HepG2 (cell line): ENCODE measurements around the gene ZMYND8. TPM values are rescaled to one million over a fixed set of nuclear protein-coding genes. Genes with fewer than 3 reads are reported as not detected.
A peak's percentile ranks its signal among the peaks of the same experiment; 100 is the strongest.

Experiments
- ATF1 ChIP-seq: IDR thresholded peaks from 2 replicates; pipeline ENCODE4 v1.6.1; 2016; ENCODE audit warnings: mild to moderate bottlenecking, control low read depth
- BCL6 ChIP-seq: IDR thresholded peaks from 2 replicates; pipeline ENCODE4 v1.6.1; 2016; ENCODE audit warnings: missing genetic modification reagents, missing compliant biosample characterization
- EP300 ChIP-seq, 3 experiments: sonication (generic) in 1 of 3; formaldehyde crosslinking in 1 of 3; IDR thresholded peaks; 2 replicates each; pipeline versions ENCODE4 v1.5.1 to v1.6.1; 2011 to 2020; ENCODE audit warnings: low read depth in 2 of 3, low read length in 2 of 3, borderline replicate concordance in 1 of 3, improper control_type of control experiment in 1 of 3, mild to moderate bottlenecking in 1 of 3, missing genetic modification reagents in 1 of 3, moderate library complexity in 1 of 3
- FOSL2 ChIP-seq: sonication (generic); formaldehyde crosslinking; IDR thresholded peaks from 2 replicates; pipeline ENCODE4 v1.4.0; 2020; ENCODE audit warnings: missing genetic modification reagents
- FOXO1 ChIP-seq: sonication (generic); formaldehyde crosslinking; IDR thresholded peaks from 2 replicates; pipeline ENCODE4 v1.4.0; 2020; ENCODE audit warnings: missing genetic modification reagents
- GATAD1 ChIP-seq: IDR thresholded peaks from 2 replicates; pipeline ENCODE4 v1.6.1; 2016; ENCODE audit warnings: missing genetic modification reagents, missing compliant biosample characterization
- HOXA3 ChIP-seq: sonication (generic); formaldehyde crosslinking; IDR thresholded peaks from 2 replicates; pipeline ENCODE4 v1.5.0; 2020; ENCODE audit warnings: missing genetic modification reagents
- IRX3 ChIP-seq: sonication (generic); formaldehyde crosslinking; IDR thresholded peaks from 2 replicates; pipeline ENCODE4 v1.8.1; 2023; ENCODE audit warnings: mild to moderate bottlenecking, low read depth, missing genetic modification reagents, borderline replicate concordance
- KAT2B ChIP-seq: fragments of 150-350 bp; IDR thresholded peaks from 2 replicates; pipeline ENCODE4 v1.6.1; 2014; ENCODE audit warnings: low read depth, low read length, borderline replicate concordance
- MEF2D ChIP-seq: sonication (generic); formaldehyde crosslinking; IDR thresholded peaks from 2 replicates; pipeline ENCODE4 v1.5.1; 2020; ENCODE audit warnings: mild to moderate bottlenecking, missing genetic modification reagents
- NCOA2 ChIP-seq: sonication (generic); formaldehyde crosslinking; IDR thresholded peaks from 2 replicates; pipeline ENCODE4 v1.8.0; 2022; ENCODE audit warnings: inconsistent platforms
- NFE2L1 ChIP-seq: sonication (generic); formaldehyde crosslinking; IDR thresholded peaks from 2 replicates; pipeline ENCODE4 v1.4.0; 2020; ENCODE audit warnings: missing genetic modification reagents, mild to moderate bottlenecking, borderline replicate concordance
- POGZ ChIP-seq: sonication (generic); formaldehyde crosslinking; IDR thresholded peaks from 2 replicates; pipeline ENCODE4 v1.4.0; 2020; ENCODE audit warnings: mild to moderate bottlenecking, missing genetic modification reagents
- POLR2G ChIP-seq: fragments of 200-400 bp; formaldehyde crosslinking; IDR thresholded peaks from 2 replicates; pipeline ENCODE4 v1.6.1; 2018; ENCODE audit warnings: mild to moderate bottlenecking, low read depth, low read length, moderate library complexity
- PRMT3 ChIP-seq: sonication (generic); formaldehyde crosslinking; IDR thresholded peaks from 2 replicates; pipeline ENCODE4 v1.8.1; 2022; ENCODE audit warnings: low read depth, mild to moderate bottlenecking, moderate library complexity, missing genetic modification reagents, borderline replicate concordance
- SOX5 ChIP-seq: IDR thresholded peaks from 2 replicates; pipeline ENCODE4 v1.6.1; 2016; ENCODE audit warnings: borderline replicate concordance
- ZFP36 ChIP-seq: fragments of 150-350 bp; IDR thresholded peaks from 2 replicates; pipeline ENCODE4 v1.6.1; 2018; ENCODE audit warnings: borderline replicate concordance, low read length, low read depth; ENCODE audit not compliant: partially characterized antibody
- ZFY ChIP-seq: sonication (generic); formaldehyde crosslinking; IDR thresholded peaks from 2 replicates; pipeline ENCODE4 v1.4.0; 2020; ENCODE audit warnings: missing genetic modification reagents
- ZNF121 ChIP-seq: sonication (generic); formaldehyde crosslinking; IDR thresholded peaks from 2 replicates; pipeline ENCODE4 v1.5.0; 2020; ENCODE audit warnings: mild to moderate bottlenecking, missing genetic modification reagents
- ZNF124 ChIP-seq: sonication (generic); formaldehyde crosslinking; IDR thresholded peaks from 2 replicates; pipeline ENCODE4 v1.4.0; 2020; ENCODE audit warnings: missing genetic modification reagents
- ZNF317 ChIP-seq: sonication (generic); formaldehyde crosslinking; IDR thresholded peaks from 2 replicates; pipeline ENCODE4 v1.5.0; 2020; ENCODE audit warnings: mild to moderate bottlenecking, missing genetic modification reagents
- ZNF331 ChIP-seq: sonication (generic); formaldehyde crosslinking; IDR thresholded peaks from 2 replicates; pipeline ENCODE4 v1.4.0; 2020; ENCODE audit warnings: missing genetic modification reagents
- ZNF879 ChIP-seq: sonication (generic); formaldehyde crosslinking; IDR thresholded peaks from 2 replicates; pipeline ENCODE4 v1.8.1; 2023; ENCODE audit warnings: missing genetic modification reagents
- polyA plus RNA-seq, 8 experiments: library from polyadenylated mRNA; depleted of rRNA in 3 of 8; stranded (reverse) in 7 of 8; unstranded in 1 of 8; fragments of >200 nt; fragmentation: Illumina TruSeq in 4 of 8; extraction: Trizol in 4 of 8; gene quantifications; 2 replicates each; pipeline versions ENCODE4 v1.2.1 to v1.2.3, GENCODE V29; 2011 to 2016; ENCODE audit warnings: low read depth in 4 of 8, missing spikeins in 1 of 8, mixed read lengths in 1 of 8; ENCODE audit not compliant: insufficient read depth in 1 of 8
- total RNA-seq, 5 experiments: library from RNA; depleted of rRNA; stranded (reverse); fragments of >200 nt; fragmentation: Illumina TruSeq; extraction: Trizol; gene quantifications; 2 replicates each; pipeline ENCODE4 v1.2.3, GENCODE V29; 2016; ENCODE audit warnings: low read depth in 1 of 5
- TF ChIP-seq, protein P1 (sequence below): sonication (generic); formaldehyde crosslinking; IDR thresholded peaks from 2 replicates; pipeline ENCODE4 v1.4.0; 2020; ENCODE audit warnings: mild to moderate bottlenecking, missing genetic modification reagents
- TF ChIP-seq, protein P2 (sequence below): sonication (generic); formaldehyde crosslinking; IDR thresholded peaks from 2 replicates; pipeline ENCODE4 v1.5.0; 2020; ENCODE audit warnings: mild to moderate bottlenecking, missing genetic modification reagents
- TF ChIP-seq, protein P3 (sequence below): IDR thresholded peaks from 2 replicates; pipeline ENCODE4 v1.6.1; 2016; ENCODE audit warnings: mild to moderate bottlenecking
- TF ChIP-seq, protein P4 (sequence below): sonication (generic); formaldehyde crosslinking; IDR thresholded peaks from 2 replicates; pipeline ENCODE4 v1.4.0; 2020; ENCODE audit warnings: mild to moderate bottlenecking, missing genetic modification reagents

ZMYND8 gene
- total and polyA plus RNA-seq, 2 of the 13 experiments (the other 11 are each of a cell fraction or from before 2014, with no cell fraction given) = 53.9 to 84.7 TPM

DNA sequence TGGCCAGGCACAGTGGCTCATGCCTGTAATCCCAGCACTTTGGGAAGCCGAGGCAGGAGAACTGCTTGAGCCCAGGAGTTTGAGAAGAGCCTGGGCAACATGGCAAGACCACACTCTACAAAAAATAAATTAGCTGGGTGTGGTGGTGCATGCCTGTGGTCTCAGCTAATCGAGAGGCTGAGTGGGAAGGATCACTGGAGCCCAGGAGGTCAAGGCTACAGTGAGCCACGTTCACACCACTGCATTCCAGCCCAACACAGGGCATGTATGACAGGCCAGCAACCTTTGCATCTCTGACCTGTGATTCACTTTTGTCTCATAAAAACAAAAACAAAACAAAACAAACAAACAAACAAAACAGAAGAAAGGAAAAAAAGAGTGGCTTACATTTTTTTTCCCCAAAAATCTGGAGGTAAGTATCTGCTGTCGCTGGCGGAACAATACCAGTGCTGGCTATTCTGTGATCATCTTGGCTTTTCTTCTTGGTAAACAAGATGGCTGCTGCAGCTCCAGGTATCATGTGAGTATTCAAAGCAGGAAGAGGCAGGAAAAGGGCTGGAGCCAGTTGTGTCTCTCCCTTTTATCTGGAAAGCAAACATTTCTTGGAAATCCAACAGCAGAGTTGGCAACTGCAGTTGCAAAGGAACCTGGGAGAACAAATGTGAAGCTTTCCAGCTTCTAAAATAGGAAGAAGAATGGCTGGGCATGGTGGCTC is 40.4 kb upstream of the ZMYND8 start (continued):
- 0 out of 2 replicates have a peak, but pooled peaks have one; percentile 23 for TF ChIP-seq ZNF317 (CRISPR knock-in tag)
- no peak for TF ChIP-seq ZFP36
- TF ChIP-seq EP300 (IDR thresholded peaks at IDR 0.05; ENCODE audit: low read depth in 2 of 2, low read length in 2 of 2) = peak in 1 of 2 experiments; percentile 31; a peak in 1 of 4 replicates
- TF ChIP-seq EP300 (CRISPR knock-in tag; IDR thresholded peaks at IDR 0.05; ENCODE audit: borderline replicate concordance) = peak; percentile 31; the same call in 1 of the 2 replicates
- TF ChIP-seq ATF1 (CRISPR knock-in tag) = no peak
- TF ChIP-seq ZNF879 = no peak
- TF ChIP-seq MEF2D (CRISPR knock-in tag) = no peak
- peak; percentile 15; the same call in 1 of the 2 replicates for TF ChIP-seq SOX5 (CRISPR knock-in tag)
- TF ChIP-seq ZNF331 (CRISPR knock-in tag) = peak; percentile 44; the same call in 1 of the 2 replicates
- peak; percentile 76 for TF ChIP-seq BCL6 (CRISPR knock-in tag)
- peak; percentile 26; the same call in 1 of the 2 replicates for TF ChIP-seq GATAD1 (CRISPR knock-in tag)
- TF ChIP-seq, protein P1, sequence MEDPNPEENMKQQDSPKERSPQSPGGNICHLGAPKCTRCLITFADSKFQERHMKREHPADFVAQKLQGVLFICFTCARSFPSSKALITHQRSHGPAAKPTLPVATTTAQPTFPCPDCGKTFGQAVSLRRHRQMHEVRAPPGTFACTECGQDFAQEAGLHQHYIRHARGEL (CRISPR knock-in tag) = 0 out of 2 replicates have a peak, but pooled peaks have one; percentile 52
- 0 out of 2 replicates have a peak, but pooled peaks have one; percentile 27 for TF ChIP-seq PRMT3 (CRISPR knock-in tag)
- TF ChIP-seq FOXO1 (CRISPR knock-in tag) = peak; percentile 13; the same call in 1 of the 2 replicates
- TF ChIP-seq FOSL2 = peak; percentile 72
- peak; percentile 27 for TF ChIP-seq HOXA3 (CRISPR knock-in tag)
- TF ChIP-seq KAT2B = no peak
- TF ChIP-seq, protein P2, sequence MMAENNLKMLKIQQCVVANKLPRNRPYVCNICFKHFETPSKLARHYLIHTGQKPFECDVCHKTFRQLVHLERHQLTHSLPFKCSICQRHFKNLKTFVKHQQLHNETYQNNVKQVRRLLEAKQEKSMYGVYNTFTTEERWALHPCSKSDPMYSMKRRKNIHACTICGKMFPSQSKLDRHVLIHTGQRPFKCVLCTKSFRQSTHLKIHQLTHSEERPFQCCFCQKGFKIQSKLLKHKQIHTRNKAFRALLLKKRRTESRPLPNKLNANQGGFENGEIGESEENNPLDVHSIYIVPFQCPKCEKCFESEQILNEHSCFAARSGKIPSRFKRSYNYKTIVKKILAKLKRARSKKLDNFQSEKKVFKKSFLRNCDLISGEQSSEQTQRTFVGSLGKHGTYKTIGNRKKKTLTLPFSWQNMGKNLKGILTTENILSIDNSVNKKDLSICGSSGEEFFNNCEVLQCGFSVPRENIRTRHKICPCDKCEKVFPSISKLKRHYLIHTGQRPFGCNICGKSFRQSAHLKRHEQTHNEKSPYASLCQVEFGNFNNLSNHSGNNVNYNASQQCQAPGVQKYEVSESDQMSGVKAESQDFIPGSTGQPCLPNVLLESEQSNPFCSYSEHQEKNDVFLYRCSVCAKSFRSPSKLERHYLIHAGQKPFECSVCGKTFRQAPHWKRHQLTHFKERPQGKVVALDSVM (CRISPR knock-in tag) = peak; percentile 84
- 0 out of 2 replicates have a peak, but pooled peaks have one; percentile 57 for TF ChIP-seq ZNF121 (CRISPR knock-in tag)
- TF ChIP-seq IRX3 (CRISPR knock-in tag) = no peak
- no peak for TF ChIP-seq ZNF124
- peak; percentile 50 for TF ChIP-seq POGZ (CRISPR knock-in tag)
- TF ChIP-seq, protein P3, sequence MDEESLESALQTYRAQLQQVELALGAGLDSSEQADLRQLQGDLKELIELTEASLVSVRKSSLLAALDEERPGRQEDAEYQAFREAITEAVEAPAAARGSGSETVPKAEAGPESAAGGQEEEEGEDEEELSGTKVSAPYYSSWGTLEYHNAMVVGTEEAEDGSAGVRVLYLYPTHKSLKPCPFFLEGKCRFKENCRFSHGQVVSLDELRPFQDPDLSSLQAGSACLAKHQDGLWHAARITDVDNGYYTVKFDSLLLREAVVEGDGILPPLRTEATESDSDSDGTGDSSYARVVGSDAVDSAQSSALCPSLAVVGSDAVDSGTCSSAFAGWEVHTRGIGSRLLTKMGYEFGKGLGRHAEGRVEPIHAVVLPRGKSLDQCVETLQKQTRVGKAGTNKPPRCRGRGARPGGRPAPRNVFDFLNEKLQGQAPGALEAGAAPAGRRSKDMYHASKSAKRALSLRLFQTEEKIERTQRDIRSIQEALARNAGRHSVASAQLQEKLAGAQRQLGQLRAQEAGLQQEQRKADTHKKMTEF (CRISPR knock-in tag) = peak; percentile 50
- TF ChIP-seq POLR2G = no peak
- 0 out of 2 replicates have a peak, but pooled peaks have one; percentile 20 for TF ChIP-seq NCOA2
- peak; percentile 10; the same call in 1 of the 2 replicates for TF ChIP-seq ZFY (CRISPR knock-in tag)
- TF ChIP-seq, protein P4, sequence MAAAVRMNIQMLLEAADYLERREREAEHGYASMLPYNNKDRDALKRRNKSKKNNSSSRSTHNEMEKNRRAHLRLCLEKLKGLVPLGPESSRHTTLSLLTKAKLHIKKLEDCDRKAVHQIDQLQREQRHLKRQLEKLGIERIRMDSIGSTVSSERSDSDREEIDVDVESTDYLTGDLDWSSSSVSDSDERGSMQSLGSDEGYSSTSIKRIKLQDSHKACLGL (CRISPR knock-in tag) = no peak
- no peak for TF ChIP-seq NFE2L1 (CRISPR knock-in tag)
